Heart right ventricle (tissue), 16 donors: ENCODE results near the gene PLEK2. TPM values are rescaled to one million over a fixed set of nuclear protein-coding genes. Genes with fewer than 3 reads are reported as not detected.
A peak's percentile ranks its signal among the peaks of the same experiment; 100 is the strongest.

Experiments
- ATAC-seq, 8 donors: fragments of 200-7000 bp; cut with Tn5 transposase; one replicate each; pipeline ENCODE4 v1.9.1; 2020; ENCODE audit warnings: mild to moderate bottlenecking in 8 of 8, moderate library complexity in 8 of 8, moderate number of reproducible peaks in 1 of 8
- DNase-seq, 2 donors: peaks; one replicate each; pipeline ENCODE4 v3.0.0-alpha.2; 2020
- H3K27ac ChIP-seq, 10 donors: fragments of 200-600 bp; sonication (generic) in 2 of 10; one replicate each; pipeline versions ENCODE4 v1.5.0 to v1.8.0; 2020 to 2022; ENCODE audit warnings: mild to moderate bottlenecking in 3 of 10
- H3K27me3 ChIP-seq, 7 donors: fragments of 200-600 bp; one replicate each; pipeline ENCODE4 v1.8.0; 2021 to 2022; ENCODE audit warnings: mild to moderate bottlenecking in 2 of 7
- H3K36me3 ChIP-seq, 9 donors: fragments of 200-600 bp; sonication (generic) in 1 of 9; one replicate each; pipeline versions ENCODE4 v1.5.0 to v1.8.0; 2020 to 2022; ENCODE audit warnings: mild to moderate bottlenecking in 2 of 9
- H3K4me1 ChIP-seq, 9 donors: fragments of 200-600 bp; sonication (generic) in 1 of 9; one replicate each; pipeline versions ENCODE4 v1.5.0 to v1.8.0; 2020 to 2022; ENCODE audit warnings: mild to moderate bottlenecking in 4 of 9
- H3K4me3 ChIP-seq, 10 donors: fragments of 200-600 bp; sonication (generic) in 2 of 10; one replicate each; pipeline versions ENCODE4 v1.5.0 to v1.8.0; 2020 to 2022; ENCODE audit warnings: mild to moderate bottlenecking in 7 of 10, moderate library complexity in 2 of 10
- H3K9me3 ChIP-seq, 11 donors: fragments of 200-600 bp in 10 of 11; sonication (generic) in 2 of 11; one replicate each; pipeline versions ENCODE4 v1.5.0 to v1.8.0; 2013 to 2022; ENCODE audit warnings: mild to moderate bottlenecking in 2 of 11, control low read depth in 1 of 11, moderate library complexity in 1 of 11
- CTCF ChIP-seq, 9 donors: fragments of 200-600 bp; sonication (generic) in 2 of 9; IDR thresholded peaks; one replicate each; pipeline versions ENCODE4 v1.5.0 to v1.8.0; 2021 to 2022; ENCODE audit warnings: antibody characterized with exemption in 9 of 9, mild to moderate bottlenecking in 5 of 9, moderate library complexity in 1 of 9
- WGBS, 2 donors: extraction: QIAGEN DNeasy Blood & Tissue Kit; methylation state at CpG; one replicate each; pipeline ENCODE4 v1.1.7; 2013; ENCODE audit warnings: inconsistent platforms in 1 of 2; 5-methylcytosine and 5-hydroxymethylcytosine counted together
- intact Hi-C, 10 donors: fragments of 100-400 bp; cut with DNase I; formaldehyde crosslinking; loops; one replicate each; pipeline versions ENCODE4 v1.11.1 to v1.14.2; 2022
- polyA plus RNA-seq, 2 donors: library from polyadenylated mRNA; stranded (reverse); fragments of 200-250 nt; gene quantifications; one replicate each; pipeline ENCODE4 v1.2.3, GENCODE V29; 2013
- total RNA-seq, 10 donors: library from RNA; stranded (reverse); fragmentation: NEBNext Ultra II Directional in 3 of 10; extraction: Animal tissue kit (Norgen Biotek cat#: 25700) in 3 of 10; gene quantifications; one replicate each; pipeline versions ENCODE4 v1.2.1 to v1.2.4, GENCODE V29; 2021 to 2023
- donor health status: Arrhythmogenic right ventricular cardiomyopathy.
- donor health status: ischemic (EF 13 %, LVEDD 7.1; RV severe dilation, severe dysfunction).
- donor health status: healthy with polysubstance abuse.
- donor health status: DM: no; HTN: yes; CAD: no.
- donor health status: DM: no; HTN: no; CAD: no.
- donor health status: ischemic (EF 25% LVEDD 6.9; RV normal size, moderate dysfunction).
- donor health status: ischemic (EF 25% LVEDD 5.7; RV mildly dilated, moderate dysfunction).
- donor health status: healthy.
- donor health status: DM: yes; HTN: yes; CAD: no.
- donor health status: Ischemic cardiomyopathy.
- donor health status: ischemic (EF 35%, LVEDD 5.7; RV mildly dilated, moderate dysfunction).
- donor health status: nonischemic (EF 11% LVEDD 7.7; RV severe dilation, severe dysfunction).
- donor health status: DM: yes; HTN: yes; CAD: no.
- donor health status: PGD.
- donor health status: ischemic (EF 29% LVEDD 5.4; RV normal size, mild dysfunction).
- donor health status: nonischemic (EF 23%, LVEDD 6.1; RV moderate dilation, normal function).

The PLEK2 gene
- total and polyA plus RNA-seq, 12 donors = 0.36 to 1.1 (median 0.61) TPM; not detected in 5

GRCh38 chr14:67365476-67365875, 46.5 kb downstream of the PLEK2 start:
- H3K36me3 ChIP-seq = peaks cover 0 to 87% (median 46%) of the 10 kb centered on the region in 9 donors
- no peaks in the 10 kb centered on the region for H3K27me3 ChIP-seq
- 88 to 95% methylated on average over 4 of the region's 4 CpGs for WGBS, 2 donors
- no peak overlapping the region for H3K27ac ChIP-seq
- H3K4me1 ChIP-seq = peaks cover 14 to 66% (median 42%) of the 10 kb centered on the region in 9 donors
- TF ChIP-seq CTCF (IDR thresholded peaks at IDR 0.05) = no peak
- no peaks in the 10 kb centered on the region for H3K9me3 ChIP-seq
- no peak for DNase-seq
- H3K4me3 ChIP-seq = no peak overlapping the region
- no peak for ATAC-seq
- intact Hi-C loops = no loop called here

- Histone ChIP-seq H3K4me3 (peak overlapping the region; percentile 59 to 97 (median 78)), H3K4me1 (peaks cover 14 to 83% (median 69%) of the 10 kb centered on the region in 9 donors), H3K27me3 (no peaks in the 10 kb centered on the region), H3K9me3 (no peaks in the 10 kb centered on the region), H3K27ac (peak overlapping the region; percentile 92 to 98 (median 97)), H3K36me3 (peaks cover 0 to 39% (median 11%) of the 10 kb centered on the region in 9 donors)
- no peak for TF ChIP-seq CTCF (IDR thresholded peaks at IDR 0.05)
- DNase-seq = no peak
- intact Hi-C loops = loop anchor here in 1 of 10 donors (2.0 kb wide), 1 partner anchor 120 kb away; the partner anchor contains the start of gene PALS1
- WGBS, 2 donors = 2% methylated on average over 34 of the region's 34 CpGs
- peak; percentile 21 to 70 (median 48) for ATAC-seq
These were observed 51.3 kb downstream of the PLEK2 start for GRCh38 chr14:67360470-67361206.

- H3K4me1 ChIP-seq = peaks cover 14 to 80% (median 71%) of the 10 kb centered on the region in 9 donors
- DNase-seq = peak; percentile 99 to 100
- intact Hi-C loops = loop anchor here in 3 of 10 donors (2.0 to 5.0 kb wide), 2 partner anchors 118 to 119 kb away; partner anchors contain the start of gene PALS1 (in 3 of the 3)
- no peaks in the 10 kb centered on the region for H3K27me3 ChIP-seq
- peak; percentile 97 to 100 (median 98) for ATAC-seq
- 0% methylated on average over 47 of the region's 47 CpGs for WGBS, 2 donors
- H3K4me3 ChIP-seq = peak within 1 kb of the TSS; percentile 69 to 97 (median 78)
- peak within 1 kb of the TSS; percentile 92 to 98 (median 97) for H3K27ac ChIP-seq
- H3K36me3 ChIP-seq = peaks cover 0 to 32% (median 4%) of the 10 kb centered on the region in 9 donors
- TF ChIP-seq CTCF (IDR thresholded peaks at IDR 0.05) = peak; percentile 75 to 99 (median 92)
- H3K9me3 ChIP-seq = no peaks in the 10 kb centered on the region
These were observed 52.0 kb downstream of the PLEK2 start, which contains the start of the genes ATP6V1D and EIF2S1 for GRCh38 chr14:67359775-67360469. Gene ATP6V1D (minus strand): TSS chr14:67359804. CDS start chr14:67359698, 106 bp downstream. Gene EIF2S1 (plus strand): TSS chr14:67360328. CDS start chr14:67364768, 4,440 bp downstream.
